GM21723 (cell line): ENCODE measurements around the gene ST6GALNAC6.
"Not testable (repeated sequence)": the region's sequence is repeated elsewhere in the genome, so short reads cannot be mapped to it uniquely, and the experiment has no call there.

Source experiments
- ATAC-seq: cut with Tn5 transposase; IDR thresholded peaks from one replicate; pipeline ENCODE4 v1.9.1; 2021; ENCODE audit warnings: mild to moderate bottlenecking, moderate library complexity; ENCODE audit not compliant: unreplicated experiment

ST6GALNAC6 gene

DNA sequence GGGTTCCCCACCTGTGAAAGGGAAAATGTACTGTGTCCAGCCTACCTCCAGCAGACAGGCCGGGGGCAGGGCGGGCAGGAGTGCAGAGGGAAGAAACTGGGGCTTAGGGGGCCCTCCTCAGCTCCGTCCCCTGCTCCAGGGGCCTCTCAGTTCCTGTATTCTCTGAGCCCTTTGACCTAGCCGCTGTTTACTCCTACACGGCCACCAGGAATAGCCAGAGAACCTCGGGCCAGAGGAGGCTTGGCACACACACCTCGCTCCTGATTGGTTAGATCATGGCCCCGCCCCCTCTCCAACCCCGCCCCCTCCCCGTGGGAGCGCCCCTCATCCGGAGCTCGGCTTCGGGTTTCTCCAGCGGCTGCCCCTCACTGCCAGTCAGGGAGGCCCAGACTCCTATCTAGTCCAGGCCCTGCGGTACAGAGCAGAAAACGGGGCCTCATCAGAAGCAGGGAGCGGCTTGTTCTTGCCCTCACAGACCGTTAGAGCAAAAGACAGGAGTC, 2.2 kb downstream of the ST6GALNAC6 start:
- ATAC-seq = no peak

- no peak for ATAC-seq
Measured at GRCh38 chr9:127896395-127897192, 2.8 kb downstream of the ST6GALNAC6 start.

- ATAC-seq = no peak
Measured at GRCh38 chr9:127895811-127896210, 3.6 kb downstream of the ST6GALNAC6 start.

DNA sequence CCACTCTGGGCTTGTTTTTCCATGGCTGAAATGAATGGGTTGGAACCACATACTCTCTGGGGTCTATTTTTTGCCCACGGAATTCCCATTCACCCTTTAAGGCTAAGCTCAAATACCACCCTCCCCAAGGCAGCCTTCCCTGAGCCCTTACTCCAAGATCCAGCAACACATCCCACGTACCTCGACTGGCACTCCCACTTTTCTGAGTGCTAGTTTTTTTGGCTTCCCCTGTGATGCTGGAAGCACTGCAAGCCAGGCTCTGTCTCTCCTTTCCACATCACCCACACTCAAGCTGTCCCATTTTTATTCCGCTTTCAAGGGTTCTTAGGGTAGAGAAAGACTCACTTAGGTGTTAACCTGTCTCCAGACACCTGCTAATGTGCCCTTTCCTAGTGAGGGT, 6.0 kb downstream of the ST6GALNAC6 start:
- no peak for ATAC-seq

- ATAC-seq = no peak
Measured at GRCh38 chr9:127892831-127893230, 6.6 kb downstream of the ST6GALNAC6 start.

DNA sequence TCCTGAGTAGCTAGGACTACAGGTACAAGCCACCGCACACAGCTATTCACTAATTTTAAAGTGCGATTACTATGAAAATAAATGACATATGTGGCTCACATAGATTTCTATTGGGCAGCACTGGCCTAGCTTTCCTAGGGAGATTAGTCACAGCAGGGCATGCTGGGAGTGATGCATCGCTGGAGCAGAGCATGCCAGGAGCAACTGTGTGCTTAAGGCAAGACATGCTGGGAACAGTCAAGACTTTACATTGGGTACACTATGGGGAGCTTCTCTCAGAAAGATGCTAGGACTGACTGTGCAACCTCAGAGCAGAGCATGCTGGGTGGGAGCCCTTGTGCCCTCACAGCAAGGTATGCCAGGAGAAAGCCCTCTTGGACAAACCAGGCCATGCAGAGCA, 9.3 kb downstream of the ST6GALNAC6 start:
- no peak for ATAC-seq

DNA sequence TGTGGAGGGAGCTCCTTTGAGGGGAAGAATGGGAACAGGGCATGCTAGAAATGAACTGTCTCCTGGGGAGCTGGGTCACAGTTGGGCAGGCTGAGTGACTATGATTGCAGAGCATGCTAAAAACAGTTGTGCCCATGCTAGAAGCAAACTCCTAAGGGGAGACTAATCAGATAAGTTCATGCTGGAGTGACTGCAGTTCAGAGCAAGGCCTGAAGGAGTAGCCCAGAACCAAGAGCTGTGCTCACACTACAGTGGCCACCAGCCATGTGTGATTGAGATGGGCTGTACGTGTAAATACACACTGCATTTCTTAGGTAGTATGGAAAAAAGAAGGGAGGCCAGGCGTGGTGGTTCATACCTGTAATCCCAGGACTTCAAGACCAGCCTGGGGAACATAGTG, 11.6 kb downstream of the ST6GALNAC6 start:
- no peak for ATAC-seq

- ATAC-seq = no peak
Measured at GRCh38 chr9:127886401-127886972, 12.9 kb downstream of the ST6GALNAC6 start.

DNA sequence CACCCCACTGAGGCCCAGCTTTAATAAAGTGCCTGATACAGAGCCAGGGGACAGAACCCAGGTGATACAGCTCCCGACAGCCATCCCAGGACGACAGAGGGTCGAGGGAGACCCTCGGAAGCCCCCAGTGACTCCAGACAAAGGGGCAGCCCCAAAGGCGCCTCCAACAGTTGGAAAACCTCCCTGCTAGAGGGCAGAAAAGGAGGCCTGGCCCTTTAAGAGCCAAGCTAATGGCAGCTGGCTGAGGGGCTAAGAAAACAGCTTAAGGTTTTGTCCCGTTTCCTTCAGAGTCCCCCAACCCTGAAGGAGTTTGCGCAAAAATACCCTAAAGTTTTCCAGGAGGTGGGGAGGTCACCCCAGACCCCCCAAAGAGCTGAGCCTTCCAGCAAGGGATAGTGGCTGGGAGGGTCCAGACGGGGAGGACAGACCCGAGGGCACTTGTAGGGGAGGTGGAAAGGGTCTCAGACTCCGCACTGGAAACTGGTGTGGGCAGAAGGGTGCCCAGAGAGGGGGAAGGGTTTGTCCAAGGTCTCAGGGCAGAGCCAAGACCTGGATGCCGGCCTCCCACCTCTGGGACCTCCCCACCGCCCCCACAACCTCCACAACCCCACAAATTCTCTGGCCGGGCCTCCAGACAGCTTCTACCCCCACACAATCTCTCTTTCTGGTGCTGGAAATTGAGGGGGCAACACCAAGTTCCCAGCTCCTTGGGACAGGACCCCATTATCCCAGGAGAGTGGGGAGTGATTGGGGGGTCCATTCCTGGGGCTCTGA, 13.7 kb downstream of the ST6GALNAC6 start:
- ATAC-seq = no peak

DNA sequence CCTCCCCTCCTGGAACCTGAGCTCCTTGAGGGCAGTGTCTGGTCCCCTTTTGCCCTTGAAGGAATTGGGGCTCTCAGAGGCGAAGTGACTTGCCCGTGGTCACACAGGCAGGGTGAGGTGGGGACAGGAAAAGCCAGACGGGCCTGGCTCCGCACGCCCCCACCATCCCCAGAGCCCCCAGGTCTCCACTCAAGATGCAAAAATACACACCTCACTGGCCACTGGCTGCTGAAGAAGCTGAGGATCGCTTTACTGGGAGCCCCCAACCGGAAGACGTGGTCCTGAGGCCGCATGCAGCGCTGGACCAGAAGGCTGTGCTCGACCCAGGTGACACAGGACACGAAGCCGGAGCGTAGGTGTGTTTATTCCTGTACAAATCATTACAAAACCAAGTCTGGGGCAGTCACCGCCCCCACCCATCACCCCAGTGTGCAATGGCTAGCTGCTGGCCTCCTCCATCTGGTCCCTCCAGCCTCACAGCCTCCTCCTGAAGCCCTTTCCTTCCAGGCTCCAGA, 14.4 kb downstream of the ST6GALNAC6 start:
- no peak for ATAC-seq

GRCh38 chr9:127884427-127884911, 14.9 kb downstream of the ST6GALNAC6 start:
- ATAC-seq = no peak

DNA sequence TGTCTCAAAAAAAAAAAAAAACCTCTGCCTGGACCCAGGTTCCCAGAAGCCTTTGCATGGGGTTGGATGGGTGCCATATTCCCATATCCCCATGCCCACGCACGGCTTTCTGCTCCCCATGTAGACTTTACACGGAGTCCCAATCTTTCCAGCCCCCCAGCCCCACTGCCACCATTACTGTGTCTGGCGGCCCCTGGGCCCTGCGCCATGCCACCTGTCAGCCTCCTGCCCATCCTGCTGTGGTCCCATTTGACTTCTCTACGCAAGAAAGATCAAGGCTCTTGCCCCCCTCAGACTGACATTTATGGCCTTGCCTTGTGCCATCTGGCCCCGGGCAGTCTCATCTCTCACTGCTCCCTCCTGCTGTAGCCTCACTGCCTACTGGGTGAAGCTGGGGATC, 15.4 kb downstream of the ST6GALNAC6 start:
- no peak for ATAC-seq

GRCh38 chr9:127881715-127882114, 17.7 kb downstream of the ST6GALNAC6 start:
- not testable (repeated sequence) for ATAC-seq

GRCh38 chr9:127880143-127880542, 19.3 kb downstream of the ST6GALNAC6 start:
- no peak for ATAC-seq

DNA sequence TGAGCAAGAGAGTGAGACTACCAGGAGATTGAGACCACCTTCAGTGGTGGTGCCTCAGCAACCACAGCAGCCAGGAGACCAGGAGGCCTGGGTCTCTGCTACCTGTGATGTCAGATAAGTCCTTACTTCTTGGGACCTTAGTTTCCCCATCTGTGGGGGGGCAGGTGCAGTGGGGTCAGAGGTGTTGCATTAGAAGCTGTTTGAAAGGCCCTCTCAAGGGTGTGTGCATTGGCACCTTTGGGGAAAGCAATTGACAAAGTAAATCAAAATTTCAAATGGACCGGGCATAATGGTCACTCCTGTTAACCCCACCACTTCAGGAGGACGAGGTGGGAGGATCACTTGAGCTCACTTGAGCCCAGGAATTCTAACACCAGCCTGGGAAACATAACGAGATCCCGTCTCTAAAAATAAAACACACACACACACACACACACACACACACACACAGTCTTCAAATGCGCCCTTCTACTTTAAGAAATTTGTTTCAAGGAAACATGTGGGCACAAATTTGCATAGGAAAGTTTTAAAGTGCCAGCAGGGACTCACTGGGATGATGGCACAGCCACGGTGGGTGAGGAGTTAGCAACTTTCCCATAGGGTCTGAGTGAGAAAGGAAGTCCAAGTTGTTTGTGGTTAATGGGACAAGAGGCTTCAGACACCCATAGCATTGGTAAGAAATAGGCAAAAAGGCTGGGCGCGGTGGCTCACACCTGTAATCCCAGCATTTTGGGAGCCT, 20.6 kb downstream of the ST6GALNAC6 start:
- ATAC-seq = no peak

GRCh38 chr9:127878001-127878651, 21.3 kb downstream of the ST6GALNAC6 start:
- ATAC-seq = no peak

DNA sequence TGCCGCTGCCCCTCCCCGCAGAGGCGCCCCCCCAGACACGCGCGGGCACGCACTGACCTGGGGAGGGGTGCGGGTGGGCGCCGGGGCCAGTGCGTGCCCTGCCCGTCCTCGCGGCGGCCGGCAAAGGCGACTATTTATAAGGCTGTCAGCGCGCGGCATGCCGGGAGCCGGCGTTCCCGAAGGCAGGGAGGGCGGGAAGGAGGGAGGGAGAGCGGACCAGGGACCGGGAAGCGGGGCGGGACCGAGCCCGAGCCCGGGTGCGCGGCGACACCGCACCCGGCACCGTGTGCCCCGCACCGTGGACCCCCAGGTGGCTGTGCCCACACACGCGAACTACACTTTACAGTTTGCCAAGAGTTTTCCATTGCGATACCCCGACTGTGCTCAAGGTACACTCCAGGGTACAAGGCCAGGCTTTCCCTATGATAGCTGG, 21.8 kb downstream of the ST6GALNAC6 start, which contains the start of gene AK1:
TSS of gene AK1 (minus strand) at position 110 of the 433 bp plus-strand sequence. CDS start 3,058 bp downstream, outside the sequence.
- ATAC-seq = no peak

GRCh38 chr9:127876764-127877562, 22.4 kb downstream of the ST6GALNAC6 start:
- no peak for ATAC-seq
